ENCODE data around the gene PLIN1.

Gene PLIN1

DNA sequence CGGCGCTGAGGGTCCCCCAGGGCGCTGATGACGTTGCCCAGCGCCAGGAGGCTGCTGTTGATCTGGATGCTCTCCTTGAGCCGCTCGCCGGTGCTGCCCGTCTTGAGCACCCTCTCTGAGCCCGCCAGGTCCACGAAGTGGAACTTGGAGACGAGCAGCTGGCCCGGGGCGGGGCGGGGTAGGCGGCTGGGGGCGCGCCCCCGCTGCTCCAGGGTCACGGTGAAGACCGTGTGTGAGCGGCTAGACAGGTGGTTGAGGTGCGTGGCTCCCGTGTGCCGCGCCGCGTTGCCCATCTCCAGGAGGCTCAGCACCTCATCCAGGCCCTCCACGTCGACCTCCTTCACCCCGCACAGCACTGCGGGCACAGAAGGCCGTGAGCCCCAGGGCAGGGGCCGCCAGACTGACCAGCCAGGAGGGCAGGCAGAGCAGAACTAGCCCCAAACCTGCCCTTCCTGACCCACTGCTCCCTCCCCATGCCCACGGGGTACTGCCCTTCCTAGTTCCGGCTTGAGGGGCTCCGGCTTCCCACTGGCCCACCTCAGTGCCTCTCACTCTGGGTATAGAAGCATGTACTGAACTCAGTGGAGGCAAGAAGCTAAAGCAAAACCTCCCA lies 30.0 kb downstream of the PLIN1 start:
- no peak for DNase-seq (ENCODE audit: low read depth)
- no peak overlapping the region for H3K4me3 ChIP-seq (ENCODE audit: low read depth, low read length)
- TF ChIP-seq, protein P1, sequence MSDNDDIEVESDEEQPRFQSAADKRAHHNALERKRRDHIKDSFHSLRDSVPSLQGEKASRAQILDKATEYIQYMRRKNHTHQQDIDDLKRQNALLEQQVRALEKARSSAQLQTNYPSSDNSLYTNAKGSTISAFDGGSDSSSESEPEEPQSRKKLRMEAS (IDR thresholded peaks at IDR 0.05; ENCODE audit: low read depth, low read length), result no peak
- TF ChIP-seq POLR2A (IDR thresholded peaks at IDR 0.05; ENCODE audit: extremely low read depth, insufficient read length) (no peak), MYC (IDR thresholded peaks at IDR 0.05; ENCODE audit: low read depth, low read length) (no peak)
- TF ChIP-seq, protein P2, sequence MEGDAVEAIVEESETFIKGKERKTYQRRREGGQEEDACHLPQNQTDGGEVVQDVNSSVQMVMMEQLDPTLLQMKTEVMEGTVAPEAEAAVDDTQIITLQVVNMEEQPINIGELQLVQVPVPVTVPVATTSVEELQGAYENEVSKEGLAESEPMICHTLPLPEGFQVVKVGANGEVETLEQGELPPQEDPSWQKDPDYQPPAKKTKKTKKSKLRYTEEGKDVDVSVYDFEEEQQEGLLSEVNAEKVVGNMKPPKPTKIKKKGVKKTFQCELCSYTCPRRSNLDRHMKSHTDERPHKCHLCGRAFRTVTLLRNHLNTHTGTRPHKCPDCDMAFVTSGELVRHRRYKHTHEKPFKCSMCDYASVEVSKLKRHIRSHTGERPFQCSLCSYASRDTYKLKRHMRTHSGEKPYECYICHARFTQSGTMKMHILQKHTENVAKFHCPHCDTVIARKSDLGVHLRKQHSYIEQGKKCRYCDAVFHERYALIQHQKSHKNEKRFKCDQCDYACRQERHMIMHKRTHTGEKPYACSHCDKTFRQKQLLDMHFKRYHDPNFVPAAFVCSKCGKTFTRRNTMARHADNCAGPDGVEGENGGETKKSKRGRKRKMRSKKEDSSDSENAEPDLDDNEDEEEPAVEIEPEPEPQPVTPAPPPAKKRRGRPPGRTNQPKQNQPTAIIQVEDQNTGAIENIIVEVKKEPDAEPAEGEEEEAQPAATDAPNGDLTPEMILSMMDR (IDR thresholded peaks at IDR 0.05; ENCODE audit: low read depth, low read length), result no peak

DNA sequence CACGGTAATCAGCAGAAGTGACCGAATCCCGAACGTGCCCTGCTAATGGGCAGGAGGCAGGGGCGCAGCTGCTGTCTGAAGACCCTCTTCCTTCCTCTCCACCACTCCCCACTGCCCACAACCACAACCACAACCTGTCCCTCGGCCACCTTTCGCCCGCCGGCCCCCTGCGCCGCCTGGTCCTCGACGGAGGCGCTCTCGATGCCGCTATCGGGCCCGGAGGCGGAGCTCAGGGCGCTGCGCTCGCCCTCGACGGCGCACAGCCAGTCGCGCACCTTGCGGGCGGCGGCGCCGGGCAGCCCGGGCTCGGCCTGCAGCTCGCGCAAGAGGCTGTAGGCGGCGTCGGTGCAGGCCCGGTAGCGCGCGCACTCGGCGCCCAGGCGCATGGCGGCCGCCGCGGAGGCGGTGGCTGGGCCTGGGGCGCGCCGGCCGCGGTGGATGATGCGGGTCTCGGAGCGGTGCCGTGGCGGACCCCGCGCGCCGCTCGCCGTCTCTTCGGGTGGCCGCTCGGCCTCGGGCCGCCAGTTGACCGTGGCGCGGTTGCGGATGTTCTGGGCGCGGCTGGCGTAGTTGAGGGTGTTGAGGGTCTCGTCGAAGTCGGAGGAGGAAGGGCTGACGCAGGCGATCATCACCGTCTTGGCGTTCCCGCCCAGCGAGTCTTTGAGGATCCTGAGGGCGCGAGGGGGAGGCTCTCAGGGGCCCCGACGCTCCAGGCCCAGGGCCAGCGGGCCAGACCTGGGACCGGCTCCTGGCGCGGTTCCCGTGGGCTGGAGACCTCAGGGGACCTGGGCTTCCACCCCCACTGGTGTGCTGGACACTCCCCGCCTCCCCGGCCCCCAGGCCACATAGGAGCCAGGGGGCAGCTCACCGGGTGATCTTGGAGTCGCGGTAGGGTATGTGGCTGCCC lies 30.8 kb downstream of the PLIN1 start:
- TF ChIP-seq, protein P1 (IDR thresholded peaks at IDR 0.05; ENCODE audit: low read depth, low read length), result no peak
- TF ChIP-seq MYC (IDR thresholded peaks at IDR 0.05; ENCODE audit: low read depth, low read length), result no peak
- TF ChIP-seq POLR2A (IDR thresholded peaks at IDR 0.05; ENCODE audit: extremely low read depth, insufficient read length), result no peak
- TF ChIP-seq, protein P2 (IDR thresholded peaks at IDR 0.05; ENCODE audit: low read depth, low read length), result no peak
- no peak for DNase-seq (ENCODE audit: low read depth)
- H3K4me3 ChIP-seq (ENCODE audit: low read depth, low read length), result no peak overlapping the region

DNA sequence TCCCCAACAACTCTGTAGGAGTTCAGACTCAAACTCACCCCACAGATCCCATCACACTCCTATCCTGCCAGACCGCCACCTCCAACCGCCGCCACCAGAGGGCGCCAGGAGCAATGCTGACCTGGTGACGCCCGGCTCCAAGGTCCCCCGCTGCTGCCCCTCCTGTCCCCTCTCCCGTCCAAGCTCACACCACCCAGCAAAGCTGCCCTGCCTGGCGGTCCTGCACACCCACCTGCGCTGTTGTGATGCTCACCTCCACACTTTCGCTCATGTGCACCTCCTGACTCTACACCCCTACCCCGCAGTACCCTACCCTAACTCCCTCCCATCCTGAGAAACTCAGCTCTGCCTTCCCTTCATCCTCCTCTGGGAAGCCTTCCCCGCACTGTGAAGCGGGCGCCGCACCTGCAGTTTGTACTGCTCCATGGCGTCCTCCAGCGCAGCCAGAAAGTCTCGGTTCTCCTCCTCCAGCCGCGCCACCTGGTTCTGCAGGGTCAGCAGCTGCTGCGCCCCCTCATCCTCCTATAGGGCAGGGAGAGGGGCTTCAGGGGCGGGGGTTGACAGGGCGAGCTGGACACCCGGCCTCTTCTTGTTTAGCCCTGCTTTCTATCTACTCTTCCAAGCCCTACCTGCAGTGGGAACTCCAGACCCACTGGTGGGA lies 31.8 kb downstream of the PLIN1 start:
- TF ChIP-seq, protein P2 (IDR thresholded peaks at IDR 0.05; ENCODE audit: low read depth, low read length), result peak; percentile 91
- no peak for TF ChIP-seq POLR2A (IDR thresholded peaks at IDR 0.05; ENCODE audit: extremely low read depth, insufficient read length)
- no peak overlapping the region for H3K4me3 ChIP-seq (ENCODE audit: low read depth, low read length)
- DNase-seq (ENCODE audit: low read depth), result peak; percentile 69

DNA sequence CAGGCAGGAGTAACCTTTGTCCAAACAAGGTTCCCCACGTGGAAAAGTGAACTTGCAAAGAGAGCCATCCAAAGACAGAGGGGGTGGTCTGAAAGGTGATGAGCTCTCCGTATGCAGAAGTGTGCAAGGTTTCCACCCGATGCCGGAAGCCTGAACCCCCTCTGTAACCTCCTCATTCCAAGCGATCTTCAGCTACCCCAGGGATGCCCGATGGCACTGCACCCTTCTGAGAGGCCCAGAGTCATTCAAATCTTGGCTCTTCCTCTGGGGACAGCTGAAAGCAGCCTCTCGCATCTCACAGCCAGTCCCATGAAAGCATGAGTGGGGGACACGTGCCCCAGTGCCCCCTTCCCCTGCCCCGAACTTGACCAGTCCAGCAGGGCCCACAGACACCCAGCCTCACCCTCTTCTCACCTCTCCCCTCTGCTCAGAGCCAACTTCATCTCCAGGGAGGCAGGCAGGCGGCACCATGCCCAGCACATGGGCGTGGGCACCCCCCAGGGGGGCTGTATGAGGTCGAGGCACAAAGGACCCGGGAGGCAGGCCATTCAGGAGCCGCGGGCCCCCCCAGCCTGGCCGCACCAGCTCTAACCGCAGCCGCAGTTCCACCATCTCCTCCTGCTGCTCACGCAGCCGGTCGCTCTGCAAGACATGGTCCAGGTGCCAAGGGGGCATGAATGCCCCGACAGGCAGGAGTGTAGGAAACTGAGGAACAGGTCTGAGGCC lies 32.6 kb downstream of the PLIN1 start:
- TF ChIP-seq, protein P2 (IDR thresholded peaks at IDR 0.05; ENCODE audit: low read depth, low read length), result no peak
- no peak for TF ChIP-seq POLR2A (IDR thresholded peaks at IDR 0.05; ENCODE audit: extremely low read depth, insufficient read length)
- DNase-seq (ENCODE audit: low read depth), result no peak
- no peak overlapping the region for H3K4me3 ChIP-seq (ENCODE audit: low read depth, low read length)

DNA sequence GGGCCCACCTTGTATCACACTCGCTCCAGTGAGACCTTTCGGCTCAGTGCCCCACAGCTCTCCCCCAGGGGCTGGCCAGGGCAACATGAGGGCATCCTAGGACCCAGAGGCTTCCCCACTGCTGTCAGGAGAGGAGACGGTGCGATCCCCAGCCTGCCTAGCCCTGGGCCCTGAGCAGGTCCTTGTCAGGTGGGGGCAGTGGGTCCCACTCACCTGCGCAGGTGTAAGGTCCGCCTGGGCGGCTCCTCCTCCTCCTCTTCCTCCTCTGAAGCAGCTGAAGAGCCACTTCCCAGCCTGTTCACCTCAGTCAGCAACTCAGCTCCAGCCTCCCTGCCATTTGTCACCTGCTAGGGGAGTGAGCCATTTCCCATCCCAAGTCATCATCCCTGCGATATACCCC lies 33.5 kb downstream of the PLIN1 start:
- H3K4me3 ChIP-seq (ENCODE audit: low read depth, low read length), result no peak overlapping the region
- TF ChIP-seq MYC (IDR thresholded peaks at IDR 0.05; ENCODE audit: low read depth, low read length), result no peak
- TF ChIP-seq, protein P1 (IDR thresholded peaks at IDR 0.05; ENCODE audit: low read depth, low read length), result no peak
- TF ChIP-seq POLR2A (IDR thresholded peaks at IDR 0.05; ENCODE audit: extremely low read depth, insufficient read length), result no peak
- TF ChIP-seq, protein P2 (IDR thresholded peaks at IDR 0.05; ENCODE audit: low read depth, low read length), result no peak
- no peak for DNase-seq (ENCODE audit: low read depth)
